GM10248 (cell line): ENCODE data around the gene MCTP1.

Source experiments
- CTCF ChIA-PET: fragments of 300-600 bp; sonication (Branson Sonifier 250); formaldehyde crosslinking; extraction: SDS; loops from one replicate; lab custom pipeline; 2021; ENCODE audit warnings: antibody characterized with exemption; lab: Yijun Ruan, JAX
- POLR2A ChIA-PET: fragments of 350-650 bp; sonication (Branson Sonifier 250); formaldehyde crosslinking; extraction: SDS; loops from one replicate; lab custom pipeline; 2020; ENCODE audit warnings: antibody characterized with exemption; lab: Yijun Ruan, JAX
- DNase-seq: peaks from one replicate; pipeline ENCODE4 v3.0.0; 2012; ENCODE audit errors: extremely low spot score
- CTCF ChIP-seq: IDR thresholded peaks from 2 replicates; pipeline ENCODE4 v1.5.1; 2012; ENCODE audit warnings: mild to moderate bottlenecking, low read depth; ENCODE audit errors: extremely low read depth, missing control alignments, control extremely low read depth

Gene MCTP1

GRCh38 chr5:94820488-94820887, 464.4 kb downstream of the MCTP1 start:
- CTCF ChIA-PET = interaction anchor here (1.2 to 2.6 kb wide), 2 partner anchors 11 to 16 kb away, joined by 3 to 13 read pairs; no protein-coding TSS in a partner anchor
- DNase-seq = no peak
- TF ChIP-seq CTCF = no peak
- POLR2A ChIA-PET = no interaction called here

- TF ChIP-seq CTCF = no peak
- POLR2A ChIA-PET = no interaction called here
- CTCF ChIA-PET = no interaction called here
- no peak for DNase-seq
These were observed 466.0 kb downstream of the MCTP1 start for GRCh38 chr5:94818904-94819303.

GRCh38 chr5:94815313-94816039, 469.4 kb downstream of the MCTP1 start:
- ChIA-PET POLR2A (no interaction called here), CTCF (interaction anchor here (1.0 to 1.2 kb wide), 4 partner anchors 13 to 33 kb away, joined by 3 to 4 read pairs (median 4); no protein-coding TSS in a partner anchor)
- no peak for TF ChIP-seq CTCF
- DNase-seq = no peak

GRCh38 chr5:94812232-94812631, 472.7 kb downstream of the MCTP1 start:
- TF ChIP-seq CTCF = no peak
- CTCF ChIA-PET = interaction anchor here (0.8 to 1.2 kb wide), 2 partner anchors 12 to 14 kb away, joined by 3 to 5 read pairs; no protein-coding TSS in a partner anchor
- POLR2A ChIA-PET = no interaction called here
- no peak for DNase-seq

- DNase-seq = no peak
- ChIA-PET CTCF (interaction anchor here (0.9 to 3.0 kb wide), 4 partner anchors 9 to 73 kb away, joined by 4 to 8 read pairs (median 6); no protein-coding TSS in a partner anchor), POLR2A (no interaction called here)
- TF ChIP-seq CTCF = no peak
These were observed 473.6 kb downstream of the MCTP1 start for GRCh38 chr5:94811331-94811730.

GRCh38 chr5:94810877-94811276, 474.0 kb downstream of the MCTP1 start:
- no peak for TF ChIP-seq CTCF
- ChIA-PET POLR2A (no interaction called here), CTCF (interaction anchor here (0.9 to 3.0 kb wide), 7 partner anchors 9 to 73 kb away, joined by 4 to 9 read pairs (median 6); no protein-coding TSS in a partner anchor)
- no peak for DNase-seq
